ENCODE measurements around the gene SPATA20.

GRCh38 chr17:50560931-50561745 is 14.2 kb downstream of the SPATA20 start:
- TF ChIP-seq POLR2A (IDR thresholded peaks at IDR 0.05) (no peak), CTCF (IDR thresholded peaks at IDR 0.05) (no peak)
